Kidney epithelial cell (primary cell): ENCODE results near the gene ZNF277. TPM values are rescaled to one million over a fixed set of nuclear protein-coding genes. Genes with fewer than 3 reads are reported as not detected.
A peak's percentile ranks its signal among the peaks of the same experiment; 100 is the strongest.

Experiments
- DNase-seq: peaks from one replicate; pipeline ENCODE4 v3.0.0-alpha.2; 2010; ENCODE audit warnings: low read depth
- H3K27me3 ChIP-seq: 2 replicates; pipeline ENCODE4 v1.6.0; 2011; ENCODE audit warnings: low read length; ENCODE audit not compliant: control insufficient read depth, insufficient read depth
- H3K36me3 ChIP-seq: 2 replicates; pipeline ENCODE4 v1.5.1; 2011; ENCODE audit warnings: low read length; ENCODE audit not compliant: control insufficient read depth, insufficient read depth
- H3K4me3 ChIP-seq: 2 replicates; pipeline ENCODE4 v1.5.1; 2011; ENCODE audit warnings: low read depth, mild to moderate bottlenecking, control low read depth, low read length
- total RNA-seq: library from RNA; depleted of rRNA; stranded (reverse); fragments of >200 nt; gene quantifications from 2 replicates; pipeline ENCODE4 v1.2.3, GENCODE V29; 2015
- TF ChIP-seq, protein P1 (sequence below): IDR thresholded peaks from 2 replicates; pipeline ENCODE4 v1.5.1; 2011; ENCODE audit warnings: mild to moderate bottlenecking, moderate library complexity, low read length, control low read depth, inconsistent platforms; ENCODE audit not compliant: insufficient read depth, poor library complexity, severe bottlenecking

The ZNF277 gene
- total RNA-seq, 1 donor from 2014 or later, result 34.6 TPM

DNA sequence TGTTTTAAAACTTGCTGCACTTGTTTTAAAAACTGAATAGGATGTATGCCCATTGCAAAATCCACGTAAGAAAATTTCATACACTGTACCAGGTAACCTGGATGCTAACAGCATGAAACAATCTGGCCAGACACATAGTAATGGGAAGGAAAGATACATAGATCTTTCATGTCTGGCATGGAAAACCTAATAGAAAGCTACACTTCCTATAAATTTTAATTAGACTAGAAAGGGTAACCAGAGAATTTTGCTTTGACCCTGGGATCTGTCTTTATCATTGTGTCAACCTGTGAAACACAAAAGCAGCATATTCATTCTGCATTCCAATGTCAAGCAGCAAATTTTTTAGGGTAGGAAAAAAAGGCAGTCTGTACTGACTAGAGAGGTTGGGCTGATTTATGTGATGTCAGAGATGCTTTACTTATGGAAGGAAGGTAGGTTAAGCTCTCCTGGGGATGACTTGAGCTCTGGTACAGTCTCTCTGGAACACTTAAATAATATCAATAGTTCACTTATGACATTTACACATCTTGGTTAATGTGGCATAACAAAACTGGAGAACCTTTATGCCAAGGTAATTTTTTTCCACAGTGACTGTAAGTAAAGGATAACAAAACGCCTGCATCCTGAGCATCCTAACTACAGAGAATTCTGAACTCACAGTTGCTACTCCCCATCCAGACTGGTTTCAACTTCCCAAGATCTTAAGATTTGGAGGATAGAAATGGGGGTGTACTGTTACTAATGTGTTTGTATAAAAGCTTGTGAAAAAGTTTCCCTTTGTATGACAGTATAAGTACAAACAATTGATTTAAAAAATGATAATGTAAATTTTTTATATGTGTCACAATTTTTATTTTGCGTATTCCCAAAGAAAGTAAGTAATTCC lies 45.0 kb upstream of the ZNF277 start:
- TF ChIP-seq, protein P1, sequence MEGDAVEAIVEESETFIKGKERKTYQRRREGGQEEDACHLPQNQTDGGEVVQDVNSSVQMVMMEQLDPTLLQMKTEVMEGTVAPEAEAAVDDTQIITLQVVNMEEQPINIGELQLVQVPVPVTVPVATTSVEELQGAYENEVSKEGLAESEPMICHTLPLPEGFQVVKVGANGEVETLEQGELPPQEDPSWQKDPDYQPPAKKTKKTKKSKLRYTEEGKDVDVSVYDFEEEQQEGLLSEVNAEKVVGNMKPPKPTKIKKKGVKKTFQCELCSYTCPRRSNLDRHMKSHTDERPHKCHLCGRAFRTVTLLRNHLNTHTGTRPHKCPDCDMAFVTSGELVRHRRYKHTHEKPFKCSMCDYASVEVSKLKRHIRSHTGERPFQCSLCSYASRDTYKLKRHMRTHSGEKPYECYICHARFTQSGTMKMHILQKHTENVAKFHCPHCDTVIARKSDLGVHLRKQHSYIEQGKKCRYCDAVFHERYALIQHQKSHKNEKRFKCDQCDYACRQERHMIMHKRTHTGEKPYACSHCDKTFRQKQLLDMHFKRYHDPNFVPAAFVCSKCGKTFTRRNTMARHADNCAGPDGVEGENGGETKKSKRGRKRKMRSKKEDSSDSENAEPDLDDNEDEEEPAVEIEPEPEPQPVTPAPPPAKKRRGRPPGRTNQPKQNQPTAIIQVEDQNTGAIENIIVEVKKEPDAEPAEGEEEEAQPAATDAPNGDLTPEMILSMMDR, result no peak
- no peak overlapping the region for H3K4me3 ChIP-seq
- no peaks in the 10 kb centered on the region for H3K27me3 ChIP-seq
- H3K36me3 ChIP-seq, result no peaks in the 10 kb centered on the region
- no peak for DNase-seq

DNA sequence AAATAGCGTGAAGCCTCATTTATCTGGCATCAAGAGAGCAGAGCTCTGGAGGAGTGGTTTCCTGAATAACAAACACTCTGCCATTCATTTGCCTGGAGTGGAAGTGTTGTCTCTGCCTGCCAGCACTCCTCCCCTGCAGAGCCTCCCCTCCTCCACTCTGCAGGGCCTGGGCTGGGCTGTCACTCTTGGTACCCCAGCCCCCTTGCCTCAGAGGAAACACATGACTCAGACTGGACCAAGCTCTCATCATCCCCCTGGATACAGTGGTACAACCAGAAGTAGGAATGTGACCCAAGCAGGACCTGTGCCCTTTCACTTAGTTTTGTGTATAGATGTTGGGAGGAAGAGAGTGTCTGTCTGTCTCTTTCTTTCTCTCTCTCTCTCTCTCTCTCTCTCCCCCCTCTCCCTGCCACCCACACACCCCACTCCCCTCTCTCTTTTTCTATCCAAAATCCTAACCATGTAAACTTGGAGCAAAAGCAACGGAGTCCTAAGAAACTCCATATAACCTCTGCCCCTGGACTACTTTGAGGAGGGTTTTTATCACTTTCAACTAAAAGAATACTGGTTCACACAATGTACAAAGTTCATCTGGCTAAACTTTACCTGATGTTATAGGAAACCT lies 44.2 kb upstream of the ZNF277 start:
- no peaks in the 10 kb centered on the region for H3K27me3 ChIP-seq
- TF ChIP-seq, protein P1, result no peak
- no peak overlapping the region for H3K4me3 ChIP-seq
- H3K36me3 ChIP-seq, result no peaks in the 10 kb centered on the region
- peak; percentile 84 for DNase-seq

DNA sequence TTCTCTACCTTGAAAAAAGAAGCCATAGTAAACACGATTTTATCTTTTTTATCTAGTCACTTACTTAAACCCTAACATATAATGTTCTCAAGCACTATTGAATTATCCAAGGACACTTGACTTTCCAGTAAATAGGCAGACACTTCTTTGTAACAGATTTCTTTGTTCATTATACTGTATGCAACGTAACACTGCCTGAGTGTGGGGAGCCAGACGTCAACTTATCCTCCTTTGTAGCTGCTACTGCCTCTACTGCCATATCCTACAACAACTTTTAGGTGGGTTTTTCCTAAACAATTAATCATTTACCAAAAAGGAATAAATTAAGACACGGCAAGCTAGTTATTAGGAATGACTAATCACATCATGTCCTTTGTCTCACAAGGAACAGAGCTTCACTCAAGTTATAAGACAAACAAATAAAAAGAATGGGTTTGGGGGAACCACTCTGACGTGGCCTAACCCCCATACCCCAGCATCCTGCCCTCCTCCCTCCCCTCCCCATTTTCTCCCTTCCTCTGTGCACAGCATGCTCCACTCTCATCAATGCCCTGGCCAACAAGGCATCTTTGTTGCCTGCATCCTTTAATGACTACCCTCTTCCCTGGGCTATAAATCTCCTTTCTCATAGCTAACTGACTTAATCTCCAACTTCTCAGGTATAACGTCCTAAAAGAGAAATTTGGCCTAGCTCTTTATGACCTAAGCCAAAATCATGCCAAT lies 43.5 kb upstream of the ZNF277 start:
- DNase-seq, result no peak
- no peaks in the 10 kb centered on the region for H3K27me3 ChIP-seq
- H3K4me3 ChIP-seq, result no peak overlapping the region
- TF ChIP-seq, protein P1, result no peak
- no peaks in the 10 kb centered on the region for H3K36me3 ChIP-seq

DNA sequence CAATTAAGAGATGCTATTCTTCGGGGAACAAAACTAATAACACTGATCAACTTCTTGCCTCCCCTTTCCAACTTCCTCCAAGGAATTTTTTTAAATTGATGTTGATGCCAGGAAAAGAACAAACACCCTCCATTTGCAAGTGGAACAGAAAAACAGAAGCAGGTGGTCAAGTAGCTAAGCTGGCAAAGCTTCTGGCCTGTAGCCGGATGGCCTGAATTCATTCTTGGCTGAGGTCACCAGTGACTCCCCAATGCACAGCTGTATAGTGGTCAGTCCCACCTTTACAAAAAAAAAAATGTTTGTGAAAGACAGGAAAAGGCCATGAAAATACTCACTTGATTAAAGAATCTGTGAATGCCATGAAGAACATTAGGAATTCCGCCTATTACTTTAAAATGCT lies 39.3 kb upstream of the ZNF277 start:
- Histone ChIP-seq H3K36me3 (no peaks in the 10 kb centered on the region), H3K27me3 (no peaks in the 10 kb centered on the region), H3K4me3 (no peak overlapping the region)
- no peak for DNase-seq
- TF ChIP-seq, protein P1, result no peak

DNA sequence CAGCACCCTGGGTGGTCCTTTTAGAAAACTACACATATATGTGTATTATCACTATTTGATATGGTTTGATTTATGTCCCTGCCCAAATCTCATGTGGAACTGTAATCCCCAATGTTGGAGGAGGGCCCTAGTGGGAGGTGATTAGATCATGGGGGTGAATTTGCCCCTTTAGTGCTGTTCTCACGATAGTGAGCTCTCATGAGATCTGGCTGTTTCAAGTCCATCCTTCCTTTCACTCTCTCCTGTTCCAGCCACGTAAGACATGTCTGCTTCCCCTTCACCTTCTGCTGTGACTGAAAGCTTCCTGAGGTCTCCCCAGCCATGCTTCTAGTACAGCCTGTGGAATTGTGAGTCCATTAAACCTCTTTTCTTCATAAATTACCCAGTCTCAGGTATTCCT lies 37.6 kb upstream of the ZNF277 start:
- no peaks in the 10 kb centered on the region for H3K36me3 ChIP-seq
- TF ChIP-seq, protein P1, result no peak

More for the DNA sequence above, 37.6 kb upstream of the ZNF277 start:
- DNase-seq, result no peak
- H3K27me3 ChIP-seq, result no peaks in the 10 kb centered on the region
- H3K4me3 ChIP-seq, result no peak overlapping the region
